ENCODE data around the gene TNIK.

TNIK gene

GRCh38 chr3:171225165-171225564 lies 235.0 kb downstream of the TNIK start:
- no peak for DNase-seq (ENCODE audit: low spot score)

GRCh38 chr3:171223396-171223795 lies 236.8 kb downstream of the TNIK start:
- no peak for DNase-seq (ENCODE audit: low spot score)

- DNase-seq (ENCODE audit: low spot score): no peak
Measured at GRCh38 chr3:171222995-171223394, 237.2 kb downstream of the TNIK start.

- no peak for DNase-seq (ENCODE audit: low spot score)
Measured at GRCh38 chr3:171221597-171221996, 238.6 kb downstream of the TNIK start.

- DNase-seq (ENCODE audit: low spot score): no peak
Measured at GRCh38 chr3:171221104-171221503, 239.1 kb downstream of the TNIK start.

- no peak for DNase-seq (ENCODE audit: low spot score)
Measured at GRCh38 chr3:171219258-171219657, 240.9 kb downstream of the TNIK start.

- no peak for DNase-seq (ENCODE audit: low spot score)
Measured at GRCh38 chr3:171218069-171218468, 242.1 kb downstream of the TNIK start.

- no peak for DNase-seq (ENCODE audit: low spot score)
Measured at GRCh38 chr3:171213907-171214306, 246.3 kb downstream of the TNIK start.

GRCh38 chr3:171213178-171213577 lies 247.0 kb downstream of the TNIK start:
- DNase-seq (ENCODE audit: low spot score): no peak

GRCh38 chr3:171212648-171213047 lies 247.6 kb downstream of the TNIK start:
- no peak for DNase-seq (ENCODE audit: low spot score)

GRCh38 chr3:171206283-171206682 lies 253.9 kb downstream of the TNIK start:
- no peak for DNase-seq (ENCODE audit: low spot score)

- no peak for DNase-seq (ENCODE audit: low spot score)
Measured at GRCh38 chr3:171204942-171205341, 255.3 kb downstream of the TNIK start.

GRCh38 chr3:171201825-171202224 lies 258.4 kb downstream of the TNIK start:
- DNase-seq (ENCODE audit: low spot score): no peak

GRCh38 chr3:171200750-171201088 lies 259.5 kb downstream of the TNIK start:
- DNase-seq (ENCODE audit: low spot score): no peak

GRCh38 chr3:171200052-171200749 lies 260.0 kb downstream of the TNIK start:
- DNase-seq (ENCODE audit: low spot score): no peak

- no peak for DNase-seq (ENCODE audit: low spot score)
Measured at GRCh38 chr3:171199473-171199829, 260.8 kb downstream of the TNIK start.

GRCh38 chr3:171198781-171199472 lies 261.3 kb downstream of the TNIK start:
- no peak for DNase-seq (ENCODE audit: low spot score)

GRCh38 chr3:171195686-171196085 lies 264.5 kb downstream of the TNIK start:
- no peak for DNase-seq (ENCODE audit: low spot score)

- DNase-seq (ENCODE audit: low spot score): no peak
Measured at GRCh38 chr3:171194965-171195364, 265.2 kb downstream of the TNIK start.

GRCh38 chr3:171193693-171194092 lies 266.5 kb downstream of the TNIK start:
- DNase-seq (ENCODE audit: low spot score): no peak

GRCh38 chr3:171192176-171192854 lies 267.9 kb downstream of the TNIK start:
- no peak for DNase-seq (ENCODE audit: low spot score)

GRCh38 chr3:171190668-171191067 lies 269.5 kb downstream of the TNIK start:
- no peak for DNase-seq (ENCODE audit: low spot score)

GRCh38 chr3:171189394-171190080 lies 270.7 kb downstream of the TNIK start:
- DNase-seq (ENCODE audit: low spot score): no peak
